SK-N-MC (cell line): Measurements from ENCODE around the gene LHX2.

Experiments
- EZH2 ChIP-seq: fragments of 200-600 bp; sonication (generic); IDR thresholded peaks from one replicate; pipeline ENCODE4 v1.6.1; 2017; ENCODE audit warnings: antibody characterized with exemption
- FOXP2 ChIP-seq: optimal IDR thresholded peaks from 2 replicates; pipeline ENCODE3; 2011; ENCODE audit warnings: mild to moderate bottlenecking, moderate library complexity; ENCODE audit not compliant: insufficient read depth; ENCODE audit errors: extremely low read length, control extremely low read depth
- POLR2AphosphoS5 ChIP-seq: IDR thresholded peaks from 2 replicates; pipeline ENCODE4 v1.6.1; 2012; ENCODE audit warnings: mild to moderate bottlenecking, low read depth, low read length, borderline replicate concordance

GRCh38 chr9:124033967-124034366 lies 22.4 kb downstream of the LHX2 start:
- TF ChIP-seq FOXP2: no peak
- no peak for TF ChIP-seq POLR2AphosphoS5
- no peak for TF ChIP-seq EZH2
